HG02610 (cell line): ENCODE measurements around the gene PDE3A.

Experiments used
- ATAC-seq: cut with Tn5 transposase; IDR thresholded peaks from one replicate; pipeline ENCODE4 v1.9.1; 2021; ENCODE audit warnings: mild to moderate bottlenecking, moderate library complexity; ENCODE audit not compliant: unreplicated experiment

The PDE3A gene

GRCh38 chr12:20453756-20454310 is 85.5 kb downstream of the PDE3A start:
- no peak for ATAC-seq

- ATAC-seq = no peak
Observed at GRCh38 chr12:20455001-20455706, 86.8 kb downstream of the PDE3A start.

GRCh38 chr12:20457582-20457981 is 89.2 kb downstream of the PDE3A start:
- ATAC-seq = no peak

GRCh38 chr12:20458011-20458410 is 89.7 kb downstream of the PDE3A start:
- ATAC-seq = no peak

GRCh38 chr12:20459920-20460319 is 91.6 kb downstream of the PDE3A start:
- no peak for ATAC-seq

GRCh38 chr12:20460956-20461355 is 92.6 kb downstream of the PDE3A start:
- ATAC-seq = no peak

- ATAC-seq = no peak
Observed at GRCh38 chr12:20463913-20464524, 95.7 kb downstream of the PDE3A start.

- ATAC-seq = no peak
Observed at GRCh38 chr12:20469300-20469699, 101.0 kb downstream of the PDE3A start.

- ATAC-seq = no peak
Observed at GRCh38 chr12:20469756-20470155, 101.4 kb downstream of the PDE3A start.

- ATAC-seq = no peak
Observed at GRCh38 chr12:20472102-20472782, 103.9 kb downstream of the PDE3A start.

GRCh38 chr12:20473133-20473532 is 104.8 kb downstream of the PDE3A start:
- ATAC-seq = no peak

GRCh38 chr12:20474016-20474415 is 105.7 kb downstream of the PDE3A start:
- no peak for ATAC-seq

- ATAC-seq = no peak
Observed at GRCh38 chr12:20474443-20474842, 106.1 kb downstream of the PDE3A start.

- no peak for ATAC-seq
Observed at GRCh38 chr12:20475542-20475941, 107.2 kb downstream of the PDE3A start.

- ATAC-seq = no peak
Observed at GRCh38 chr12:20476551-20476950, 108.2 kb downstream of the PDE3A start.

GRCh38 chr12:20477255-20477654 is 108.9 kb downstream of the PDE3A start:
- no peak for ATAC-seq

- ATAC-seq = no peak
Observed at GRCh38 chr12:20477672-20478071, 109.3 kb downstream of the PDE3A start.

- no peak for ATAC-seq
Observed at GRCh38 chr12:20482491-20483054, 114.2 kb downstream of the PDE3A start.

GRCh38 chr12:20483776-20484175 is 115.4 kb downstream of the PDE3A start:
- no peak for ATAC-seq

- no peak for ATAC-seq
Observed at GRCh38 chr12:20486233-20486632, 117.9 kb downstream of the PDE3A start.

- no peak for ATAC-seq
Observed at GRCh38 chr12:20487519-20487918, 119.2 kb downstream of the PDE3A start.

- ATAC-seq = no peak
Observed at GRCh38 chr12:20489645-20490044, 121.3 kb downstream of the PDE3A start.
